ENCODE measurements around the gene OVCH2. TPM values are rescaled to one million over a fixed set of nuclear protein-coding genes. Genes with fewer than 3 reads are reported as not detected.
A peak's percentile ranks its signal among the peaks of the same experiment; 100 is the strongest.

Gene OVCH2
- polyA plus RNA-seq, 1 experiment = 3.7 TPM

DNA sequence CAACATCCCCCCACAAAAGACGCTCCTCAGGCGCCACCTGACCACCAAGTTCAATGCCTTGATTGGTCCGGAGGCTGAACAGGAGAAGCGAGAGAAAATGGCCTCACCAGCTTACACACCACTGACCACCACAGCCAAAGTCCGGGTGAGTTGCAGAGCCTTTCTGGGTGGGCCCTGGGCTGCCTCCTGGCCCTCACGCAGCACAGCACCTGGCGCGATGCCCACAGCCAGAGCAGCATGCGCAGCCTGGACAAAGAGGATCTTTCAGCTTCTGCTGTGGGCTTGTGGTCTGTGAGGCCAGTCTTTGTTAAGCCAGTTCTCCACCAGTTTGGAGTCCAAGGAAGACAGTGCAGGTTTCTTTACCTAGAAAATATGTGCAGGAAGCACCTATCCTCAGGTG lies 54.6 kb downstream of the OVCH2 start:
- H3K36me3 ChIP-seq (ENCODE audit: control insufficient read depth, insufficient read depth, low read length) = peaks cover 32% of the 10 kb centered on the region
- H3K4me3 ChIP-seq (ENCODE audit: low read depth, low read length) = no peak overlapping the region
- ChIA-PET CTCF (interaction anchor here (0.8 to 6.9 kb wide), 7 partner anchors 8 to 210 kb away, joined by 3 to 121 read pairs (median 4); no protein-coding TSS in a partner anchor), POLR2A (no interaction called here)
- DNase-seq (ENCODE audit: low read depth) = no peak
- TF ChIP-seq, protein P1, sequence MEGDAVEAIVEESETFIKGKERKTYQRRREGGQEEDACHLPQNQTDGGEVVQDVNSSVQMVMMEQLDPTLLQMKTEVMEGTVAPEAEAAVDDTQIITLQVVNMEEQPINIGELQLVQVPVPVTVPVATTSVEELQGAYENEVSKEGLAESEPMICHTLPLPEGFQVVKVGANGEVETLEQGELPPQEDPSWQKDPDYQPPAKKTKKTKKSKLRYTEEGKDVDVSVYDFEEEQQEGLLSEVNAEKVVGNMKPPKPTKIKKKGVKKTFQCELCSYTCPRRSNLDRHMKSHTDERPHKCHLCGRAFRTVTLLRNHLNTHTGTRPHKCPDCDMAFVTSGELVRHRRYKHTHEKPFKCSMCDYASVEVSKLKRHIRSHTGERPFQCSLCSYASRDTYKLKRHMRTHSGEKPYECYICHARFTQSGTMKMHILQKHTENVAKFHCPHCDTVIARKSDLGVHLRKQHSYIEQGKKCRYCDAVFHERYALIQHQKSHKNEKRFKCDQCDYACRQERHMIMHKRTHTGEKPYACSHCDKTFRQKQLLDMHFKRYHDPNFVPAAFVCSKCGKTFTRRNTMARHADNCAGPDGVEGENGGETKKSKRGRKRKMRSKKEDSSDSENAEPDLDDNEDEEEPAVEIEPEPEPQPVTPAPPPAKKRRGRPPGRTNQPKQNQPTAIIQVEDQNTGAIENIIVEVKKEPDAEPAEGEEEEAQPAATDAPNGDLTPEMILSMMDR (IDR thresholded peaks at IDR 0.05; ENCODE audit: insufficient read depth, low read depth, low read length) = no peak
- H3K27me3 ChIP-seq (ENCODE audit: control insufficient read depth, insufficient read depth, low read length) = no peaks in the 10 kb centered on the region

DNA sequence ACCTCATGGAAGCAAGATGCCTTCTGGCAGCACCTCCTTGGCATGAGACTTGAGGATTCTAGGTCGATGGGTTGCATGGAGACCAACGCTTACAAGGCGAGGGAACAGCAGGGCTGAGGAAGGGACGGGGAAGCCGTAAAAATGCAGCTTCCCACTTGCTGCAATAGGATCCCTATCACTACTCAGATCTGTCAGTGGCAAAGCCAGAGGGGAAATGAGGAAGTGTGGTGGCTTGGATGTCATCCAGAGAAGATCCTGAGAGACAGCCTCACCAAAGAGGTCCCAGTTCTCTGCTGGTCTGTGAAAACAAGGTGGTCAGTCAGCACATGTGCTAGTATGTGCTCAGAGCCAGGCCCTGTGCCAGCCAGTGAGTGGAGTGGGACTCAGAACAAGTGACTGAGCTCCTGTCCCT lies 55.1 kb downstream of the OVCH2 start:
- POLR2A ChIA-PET = no interaction called here
- TF ChIP-seq, protein P1 (IDR thresholded peaks at IDR 0.05; ENCODE audit: insufficient read depth, low read depth, low read length) = no peak
- peak; percentile 18 for DNase-seq (ENCODE audit: low read depth)
- H3K4me3 ChIP-seq (ENCODE audit: low read depth, low read length) = no peak overlapping the region
- peaks cover 32% of the 10 kb centered on the region for H3K36me3 ChIP-seq (ENCODE audit: control insufficient read depth, insufficient read depth, low read length)
- H3K27me3 ChIP-seq (ENCODE audit: control insufficient read depth, insufficient read depth, low read length) = no peaks in the 10 kb centered on the region
- CTCF ChIA-PET = interaction anchor here (1.3 to 6.9 kb wide), 4 partner anchors 15 to 80 kb away, joined by 3 to 121 read pairs (median 18); no protein-coding TSS in a partner anchor

DNA sequence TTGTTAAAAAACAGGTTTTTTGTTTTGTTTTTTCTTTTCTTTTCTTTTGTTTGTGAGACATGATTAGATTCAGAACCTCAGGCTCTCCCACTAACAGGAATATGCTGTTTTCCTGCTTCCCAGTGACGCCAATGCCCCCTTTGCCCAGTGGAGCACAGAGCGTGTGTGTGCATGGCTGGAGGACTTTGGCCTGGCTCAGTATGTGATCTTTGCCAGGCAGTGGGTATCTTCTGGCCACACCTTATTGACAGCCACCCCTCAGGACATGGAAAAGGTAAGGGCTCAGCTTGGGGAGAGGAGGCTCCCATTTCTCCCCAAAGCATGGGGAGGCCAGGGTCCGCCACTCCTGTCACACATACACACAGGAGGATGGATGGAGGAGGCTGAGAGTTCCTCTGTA lies 58.0 kb downstream of the OVCH2 start:
- POLR2A ChIA-PET = no interaction called here
- no peak for DNase-seq (ENCODE audit: low read depth)
- Histone ChIP-seq H3K36me3 (ENCODE audit: control insufficient read depth, insufficient read depth, low read length) (peaks cover 19% of the 10 kb centered on the region), H3K4me3 (ENCODE audit: low read depth, low read length) (no peak overlapping the region), H3K27me3 (ENCODE audit: control insufficient read depth, insufficient read depth, low read length) (no peaks in the 10 kb centered on the region)
- CTCF ChIA-PET = interaction anchor here (1.1 to 3.1 kb wide), 5 partner anchors 8 to 77 kb away, joined by 4 to 13 read pairs (median 5); no protein-coding TSS in a partner anchor
- TF ChIP-seq, protein P1 (IDR thresholded peaks at IDR 0.05; ENCODE audit: insufficient read depth, low read depth, low read length) = no peak

DNA sequence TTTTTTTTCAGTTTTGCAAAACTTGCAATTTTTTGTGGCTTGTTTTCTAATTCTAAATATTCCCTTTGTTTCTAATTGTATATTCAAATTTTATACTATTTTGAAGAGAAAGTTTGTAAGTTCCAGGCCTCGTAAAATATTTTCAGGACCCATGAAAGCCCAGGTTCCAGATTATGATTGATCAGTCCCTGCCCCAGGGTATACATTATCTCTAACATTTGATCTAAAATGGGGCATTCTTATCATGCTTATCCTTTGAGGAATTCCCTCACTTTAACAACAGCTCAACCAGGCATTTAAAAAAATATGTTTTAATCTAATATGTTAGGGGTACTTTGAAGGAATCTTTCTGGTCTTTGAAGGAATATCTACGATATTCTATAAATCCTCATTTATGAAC lies 59.4 kb downstream of the OVCH2 start:
- H3K36me3 ChIP-seq (ENCODE audit: control insufficient read depth, insufficient read depth, low read length) = peaks cover 17% of the 10 kb centered on the region
- no peaks in the 10 kb centered on the region for H3K27me3 ChIP-seq (ENCODE audit: control insufficient read depth, insufficient read depth, low read length)
- TF ChIP-seq, protein P1 (IDR thresholded peaks at IDR 0.05; ENCODE audit: insufficient read depth, low read depth, low read length) = no peak
- POLR2A ChIA-PET = no interaction called here
- H3K4me3 ChIP-seq (ENCODE audit: low read depth, low read length) = no peak overlapping the region
- CTCF ChIA-PET = interaction anchor here (1.1 to 2.8 kb wide), 3 partner anchors 9 to 27 kb away, joined by 3 to 7 read pairs (median 5); no protein-coding TSS in a partner anchor
- no peak for DNase-seq (ENCODE audit: low read depth)

DNA sequence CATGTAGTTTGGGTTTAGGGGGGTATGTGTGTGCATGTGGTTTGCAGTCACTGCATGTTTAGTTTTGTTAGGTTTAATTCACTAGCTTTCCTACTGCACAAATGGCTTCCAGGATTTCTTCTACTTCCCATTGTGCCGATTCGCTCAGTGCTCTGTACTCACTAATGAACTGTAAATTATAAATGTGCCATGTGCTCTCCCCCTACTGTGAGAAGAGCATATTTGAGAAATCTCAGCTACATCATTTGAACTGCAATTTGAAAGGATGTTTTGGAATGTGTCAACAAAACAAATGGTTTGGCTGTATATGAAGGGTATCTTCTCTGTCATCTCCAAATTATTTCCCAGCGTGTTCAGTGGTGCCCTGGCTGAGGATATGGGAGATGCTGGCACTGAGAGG lies 61.1 kb downstream of the OVCH2 start:
- H3K4me3 ChIP-seq (ENCODE audit: low read depth, low read length) = no peak overlapping the region
- no peak for DNase-seq (ENCODE audit: low read depth)
- H3K36me3 ChIP-seq (ENCODE audit: control insufficient read depth, insufficient read depth, low read length) = peaks cover 21% of the 10 kb centered on the region
- H3K27me3 ChIP-seq (ENCODE audit: control insufficient read depth, insufficient read depth, low read length) = no peaks in the 10 kb centered on the region
- CTCF ChIA-PET = interaction anchor here (0.7 to 1.6 kb wide), 5 partner anchors 10 to 133 kb away, joined by 3 to 4 read pairs (median 3); partner anchors contain the start of gene PPFIBP2
- TF ChIP-seq, protein P1 (IDR thresholded peaks at IDR 0.05; ENCODE audit: insufficient read depth, low read depth, low read length) = no peak
- POLR2A ChIA-PET = no interaction called here

Data from BJ (cell line).